NCI-H524 (cell line): ENCODE data around the gene SERPINI2.
A peak's percentile ranks its signal among the peaks of the same experiment; 100 is the strongest.
"Not testable (repeated sequence)": the region's sequence is repeated elsewhere in the genome, so short reads cannot be mapped to it uniquely, and the experiment has no call there.

Experiments
- DNase-seq, 2 experiments: peaks; one replicate each; lab custom pipeline; 2025; lab: John Stamatoyannopoulos, UW

SERPINI2 gene

DNA sequence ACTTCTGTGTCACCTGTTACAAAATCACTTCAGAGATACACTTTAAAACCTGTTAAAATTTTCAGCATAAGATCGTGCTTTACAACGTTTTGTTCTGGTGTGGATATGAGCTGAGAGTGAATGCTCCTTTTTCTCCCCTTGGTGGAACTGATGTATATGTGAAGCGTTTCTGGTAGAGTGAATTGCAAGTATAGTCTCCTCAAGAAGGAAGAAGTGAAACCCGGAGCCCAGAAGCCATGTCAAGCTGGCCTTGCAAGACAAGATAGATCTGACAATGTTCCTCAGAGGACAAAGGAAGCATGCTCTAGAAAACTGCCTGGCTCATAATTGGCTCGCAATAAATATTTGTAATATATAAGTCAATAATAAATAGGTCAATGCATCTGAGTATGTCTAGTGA lies 23.6 kb downstream of the SERPINI2 start:
- DNase-seq: no peak

DNA sequence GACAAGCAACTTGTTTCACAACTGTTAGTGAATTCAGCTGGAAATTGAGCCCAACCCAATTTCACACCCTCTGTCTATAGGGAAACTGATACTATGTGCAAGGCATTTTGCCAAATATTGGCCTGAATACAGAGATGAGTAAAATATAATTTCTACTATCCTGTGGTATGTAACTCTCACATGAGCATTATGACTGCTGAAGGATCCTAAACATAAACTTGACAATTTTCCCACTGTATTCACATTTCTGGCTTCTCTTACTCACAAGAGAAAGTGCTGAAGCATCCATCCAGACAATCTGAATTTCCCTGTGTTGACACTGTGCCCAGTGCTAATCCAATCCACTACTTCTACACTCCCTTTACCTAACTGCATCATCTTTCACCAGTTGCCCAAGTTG lies 28.4 kb downstream of the SERPINI2 start:
- no peak for DNase-seq

DNA sequence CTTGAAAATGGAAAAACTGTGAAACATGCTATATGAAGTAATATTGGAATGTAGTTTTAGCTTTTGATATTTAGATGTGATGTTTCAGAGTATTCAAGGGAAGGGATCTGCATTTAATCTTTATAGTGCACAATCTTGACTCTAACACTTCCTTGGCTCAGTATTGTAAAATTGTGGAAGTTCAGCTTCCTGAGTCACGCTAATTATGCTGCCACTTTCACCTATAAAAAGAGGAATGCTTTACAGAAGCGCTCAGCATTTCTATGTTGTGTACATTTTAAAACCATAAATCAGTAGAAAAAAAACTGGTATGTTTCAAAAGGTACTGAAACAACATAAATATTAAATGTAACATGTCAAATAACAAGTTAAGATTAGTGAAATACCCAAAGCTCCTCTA lies 32.6 kb downstream of the SERPINI2 start:
- no peak for DNase-seq

DNA sequence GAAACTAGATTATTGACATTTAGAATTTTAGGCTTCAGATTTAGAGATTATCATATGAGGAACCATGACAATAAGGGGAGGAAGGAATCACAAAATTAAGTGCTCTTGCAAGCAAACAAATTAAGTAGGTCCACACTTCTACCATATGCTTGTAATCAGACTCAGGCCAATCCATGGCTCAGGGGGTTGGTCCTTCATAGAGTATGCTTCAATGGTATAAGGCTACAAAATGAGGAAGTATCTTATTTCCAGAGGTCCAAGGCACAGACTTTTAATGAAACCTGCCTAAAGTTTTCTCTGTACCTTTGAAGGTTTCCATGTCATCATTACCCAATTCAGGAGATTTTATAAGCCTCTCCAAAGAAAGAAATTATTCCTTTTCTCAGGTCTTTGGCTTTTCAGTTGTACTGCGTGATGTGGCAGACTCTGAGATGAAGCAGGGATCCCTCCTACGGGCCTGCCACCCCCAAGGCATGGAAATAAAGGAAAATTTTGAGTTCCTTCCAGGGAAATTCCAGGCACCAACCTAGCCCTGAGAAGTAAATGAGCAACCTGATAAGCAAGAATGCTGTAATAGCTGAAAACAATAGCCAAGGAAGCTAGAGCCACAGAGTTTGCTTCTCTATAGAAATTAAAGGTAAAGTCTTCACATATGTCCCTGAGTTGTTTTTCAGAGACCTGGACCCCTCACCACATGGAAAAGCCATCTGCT lies 36.3 kb downstream of the SERPINI2 start:
- DNase-seq: peak in 1 of 2 experiments; percentile 19

DNA sequence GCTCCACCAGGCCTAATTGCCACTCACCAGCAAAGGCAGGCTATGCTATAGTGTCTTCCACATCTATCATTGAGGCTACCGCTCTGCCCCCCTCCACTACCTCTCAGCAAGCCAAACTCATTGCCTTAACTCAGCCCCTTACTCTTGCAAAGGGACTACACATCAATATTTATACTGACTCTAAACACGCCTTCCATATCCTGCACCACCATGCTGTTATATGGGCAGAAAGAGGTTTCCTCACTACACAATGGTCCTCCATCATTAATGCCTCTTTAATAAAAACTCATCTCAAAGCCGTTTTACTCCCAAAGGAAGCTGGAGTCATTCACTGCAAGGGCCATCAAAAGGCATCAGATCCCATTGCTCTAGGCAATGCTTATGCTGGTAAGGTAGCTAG lies 46.9 kb downstream of the SERPINI2 start:
- not testable (repeated sequence) for DNase-seq

DNA sequence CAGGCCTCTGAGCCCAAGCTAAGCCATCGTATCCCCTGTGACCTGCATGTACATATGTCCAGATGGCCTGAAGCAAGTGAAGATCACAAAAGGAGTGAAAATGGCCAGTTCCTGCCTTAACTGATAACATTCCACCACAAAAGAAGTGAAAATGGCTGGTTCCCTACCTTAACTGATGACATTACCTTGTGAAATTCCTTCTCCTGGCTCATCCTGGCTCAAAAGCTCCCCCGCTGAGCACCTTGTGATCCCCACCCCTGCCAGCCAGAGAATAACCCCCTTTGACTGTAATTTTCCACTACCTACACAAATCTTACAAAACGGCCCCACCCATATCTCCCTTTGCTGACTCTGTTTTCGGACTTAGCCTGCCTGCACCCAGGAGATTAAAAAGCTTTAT lies 51.4 kb downstream of the SERPINI2 start:
- not testable (repeated sequence) for DNase-seq

DNA sequence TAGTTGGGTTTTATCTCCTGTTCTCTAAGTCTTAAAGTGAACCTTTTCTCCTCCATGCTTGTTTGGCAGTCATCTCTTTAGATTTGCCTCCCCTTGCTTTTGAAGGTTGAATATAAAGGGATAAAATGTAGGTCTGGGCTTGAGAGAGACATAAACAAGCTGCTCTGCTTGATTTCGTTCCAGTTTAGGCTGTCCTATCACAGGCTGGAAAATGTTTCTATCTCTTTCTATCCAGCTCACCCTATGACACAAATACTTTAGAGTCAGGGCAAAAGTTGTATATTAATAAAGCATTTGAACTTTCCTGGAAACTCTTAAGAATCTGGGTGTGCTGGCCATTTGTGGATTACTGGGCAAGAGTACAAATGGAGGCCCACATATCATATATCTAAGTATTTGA lies 64.2 kb downstream of the SERPINI2 start:
- no peak for DNase-seq

DNA sequence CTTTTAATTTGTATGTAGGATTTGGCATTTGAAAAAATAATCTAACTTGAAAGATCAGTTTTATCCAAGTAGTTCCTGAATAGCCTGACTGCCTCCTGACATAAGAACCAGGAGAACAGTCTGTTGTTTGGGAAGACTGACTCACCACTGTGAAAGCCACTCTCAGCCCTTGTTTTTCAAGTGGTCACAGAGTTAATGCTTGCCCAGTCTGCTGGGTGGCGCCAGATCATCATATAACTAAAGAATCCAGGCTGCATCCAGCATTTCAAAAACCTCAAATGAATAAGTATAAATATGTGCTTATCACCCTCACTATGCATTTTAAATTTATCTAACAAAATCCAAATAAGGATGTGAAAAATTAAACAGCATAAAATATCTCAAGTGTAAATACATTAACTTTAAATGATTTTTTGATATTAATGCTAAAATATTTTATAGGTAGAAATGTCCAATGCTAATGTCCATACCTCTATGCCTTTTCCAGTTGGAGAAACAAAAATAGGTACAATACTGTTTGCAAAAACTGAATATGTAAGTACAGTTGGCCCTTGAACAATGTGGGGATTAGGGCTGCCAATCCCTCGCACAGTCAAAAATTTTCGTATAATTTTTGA lies 66.9 kb downstream of the SERPINI2 start:
- peak; percentile 65 to 83 for DNase-seq

DNA sequence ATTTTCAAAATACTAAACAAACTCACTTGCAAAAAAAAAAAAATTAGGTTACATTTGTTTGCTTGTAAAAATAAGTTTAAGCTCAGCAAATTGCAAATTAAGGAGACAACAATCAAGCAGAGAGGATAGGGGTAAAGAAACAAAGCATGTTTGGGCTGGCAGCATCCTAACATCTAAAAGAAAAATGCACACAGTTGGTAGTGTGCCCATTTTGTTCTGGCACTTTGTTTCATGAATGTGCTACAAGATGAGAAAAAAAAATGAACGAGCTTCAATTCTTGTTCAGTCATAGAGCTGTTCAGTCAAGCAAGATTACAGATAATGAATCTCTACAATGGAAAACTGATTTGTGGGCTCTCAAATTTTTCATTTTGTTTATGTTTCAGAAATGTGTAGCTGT lies 76.0 kb downstream of the SERPINI2 start:
- DNase-seq: no peak

DNA sequence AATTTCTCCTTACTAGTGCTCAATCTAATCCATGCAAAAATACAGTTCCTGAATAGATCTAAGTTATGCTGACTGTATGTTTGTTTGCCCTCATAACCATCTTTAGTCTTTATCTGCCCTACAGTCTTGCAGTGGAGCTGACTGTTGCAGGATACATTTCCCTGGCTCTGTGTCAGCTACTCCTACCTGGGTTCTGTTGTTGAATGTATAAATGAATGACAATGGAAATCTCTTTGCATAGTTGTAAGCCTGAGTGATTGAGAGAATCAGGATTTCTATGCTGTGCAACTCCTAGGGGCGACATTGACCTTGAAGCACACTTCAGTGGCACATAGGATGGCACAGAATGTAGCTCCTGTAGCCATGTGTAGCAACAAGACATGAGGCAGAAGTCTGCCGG lies 77.8 kb downstream of the SERPINI2 start:
- DNase-seq: no peak

DNA sequence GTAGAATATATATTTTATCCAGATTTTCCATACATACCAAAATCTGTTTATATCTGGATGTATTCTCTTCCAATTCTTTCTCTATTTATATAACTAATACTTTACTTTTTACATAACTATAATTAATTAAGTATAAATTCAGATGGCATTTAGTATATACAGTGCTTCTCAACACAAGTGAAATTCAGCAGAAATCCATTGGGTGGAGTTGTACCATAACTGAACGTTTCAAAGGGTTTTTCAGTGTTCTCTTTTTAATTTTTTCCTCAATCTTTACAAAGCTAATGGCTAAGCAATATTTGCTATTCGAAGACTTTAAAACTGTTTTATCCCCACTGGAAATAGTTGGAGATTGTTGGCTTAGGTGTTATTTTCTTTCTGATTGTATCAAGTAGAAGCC lies 79.8 kb downstream of the SERPINI2 start:
- peak in 1 of 2 experiments; percentile 29 for DNase-seq
